HG02588 (cell line): Measurements from ENCODE around the gene NPAS2.

Source experiments
- ATAC-seq: cut with Tn5 transposase; IDR thresholded peaks from one replicate; pipeline ENCODE4 v1.9.1; 2021; ENCODE audit warnings: mild to moderate bottlenecking, moderate library complexity; ENCODE audit not compliant: unreplicated experiment

NPAS2 gene

DNA sequence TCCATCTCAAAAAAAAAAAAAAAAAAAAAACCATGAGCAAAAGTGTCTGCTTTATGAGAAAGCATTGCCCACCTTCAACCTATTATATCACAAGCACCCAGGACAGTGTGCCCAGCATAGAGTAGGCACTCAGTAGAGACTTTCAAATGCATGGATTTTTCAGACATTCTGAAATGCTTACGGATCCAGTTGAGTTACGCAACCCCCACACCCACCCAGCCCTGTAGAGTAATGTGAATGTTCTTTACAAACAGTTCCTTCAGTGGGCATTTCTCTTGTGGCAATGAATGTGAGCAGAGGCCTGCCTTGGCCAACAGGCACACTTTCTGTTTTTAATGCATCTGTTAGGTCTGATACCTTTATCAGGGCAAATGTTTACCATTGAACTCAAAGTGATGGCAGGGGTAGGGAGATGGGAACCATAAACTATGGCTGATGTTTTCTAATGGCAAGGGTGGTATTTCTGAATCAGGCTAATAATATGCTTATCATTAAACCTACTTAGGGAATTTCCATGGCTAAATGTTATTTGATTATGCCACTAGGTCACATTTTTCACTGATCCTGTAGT lies 117.1 kb downstream of the NPAS2 start:
- no peak for ATAC-seq

DNA sequence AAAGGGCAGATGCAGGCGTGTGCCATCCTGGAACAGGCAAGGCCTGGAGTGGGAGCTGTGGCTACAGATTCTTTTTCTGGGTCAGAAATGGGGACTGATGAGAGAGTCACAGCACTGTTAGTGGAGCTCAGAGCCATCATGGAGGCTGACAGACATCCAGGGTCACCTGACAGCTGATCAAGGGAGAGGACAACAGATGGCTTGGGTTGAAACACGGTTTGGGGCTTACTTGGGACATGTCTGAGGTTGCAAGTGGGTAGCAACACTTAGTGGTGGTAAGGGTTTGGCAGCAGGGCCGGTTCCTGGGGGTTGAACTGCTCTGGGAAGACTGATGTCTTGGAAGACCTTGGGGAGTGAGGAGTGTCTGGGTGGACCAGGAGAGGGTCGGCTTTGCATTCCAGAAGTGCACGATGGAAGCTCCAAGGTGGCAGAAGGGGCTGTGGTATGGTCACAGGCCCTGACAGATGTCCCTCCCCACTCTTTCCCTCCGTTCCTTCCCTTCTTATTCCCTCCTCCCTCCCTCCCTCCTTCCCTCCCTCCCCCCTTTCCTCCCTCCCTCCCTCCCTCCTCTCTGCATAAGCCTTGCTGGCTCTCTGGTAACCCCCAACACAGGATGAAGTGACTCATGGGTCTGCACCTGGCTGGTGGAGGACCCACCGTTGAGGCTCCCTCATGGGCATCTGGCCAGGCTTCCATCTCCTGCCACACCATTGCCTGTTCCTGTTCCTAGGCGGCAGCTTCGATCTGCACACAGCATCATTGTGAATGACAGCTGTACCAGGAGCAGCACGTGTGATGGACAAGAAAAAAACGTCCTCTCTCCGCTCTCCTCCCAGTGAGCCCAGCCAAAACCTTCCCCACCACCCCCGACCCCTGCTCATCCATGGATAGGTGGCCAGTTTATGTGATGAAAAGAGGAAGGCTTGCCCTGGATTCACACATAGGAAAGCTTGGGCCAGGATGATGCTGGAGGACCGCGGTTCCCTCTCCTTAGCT lies 118.4 kb downstream of the NPAS2 start:
- ATAC-seq, result no peak

DNA sequence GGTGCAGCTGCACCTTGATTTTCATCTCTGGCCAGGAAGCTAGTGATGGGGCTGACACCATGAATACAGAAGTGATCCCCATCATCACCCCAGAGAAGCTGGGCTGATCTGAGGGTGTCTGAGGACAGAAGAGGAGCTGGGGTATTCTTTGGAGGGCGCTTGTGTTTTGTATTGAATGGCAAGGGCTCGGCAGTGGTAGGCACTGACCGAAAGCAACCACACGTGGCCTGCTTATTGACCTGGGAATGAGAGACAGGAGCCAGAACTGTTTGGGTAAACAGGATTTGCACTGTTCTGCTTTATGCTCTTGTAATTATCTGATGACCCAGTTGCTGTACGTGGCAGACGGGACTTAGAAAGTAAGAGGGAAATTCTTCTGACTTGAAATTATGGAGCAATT lies 119.5 kb downstream of the NPAS2 start:
- ATAC-seq, result no peak

DNA sequence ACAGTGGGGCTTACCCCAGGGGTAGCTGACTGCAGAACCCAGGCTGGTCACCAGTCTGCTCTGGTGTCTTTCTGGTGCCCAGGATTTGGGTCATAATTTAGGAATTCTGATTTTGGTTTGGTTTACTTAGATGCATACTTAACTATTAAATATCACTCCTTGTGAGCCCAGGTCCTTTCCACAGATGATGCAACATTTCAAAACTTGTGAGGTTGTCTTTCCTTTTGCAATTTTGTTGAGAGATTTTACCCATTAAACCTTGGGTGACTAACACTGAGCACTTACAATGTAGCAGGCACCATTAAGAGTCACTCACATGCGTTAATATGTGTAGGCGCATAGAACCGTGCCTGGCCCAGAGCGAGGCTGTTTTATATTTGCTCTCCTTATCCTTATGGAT lies 120.3 kb downstream of the NPAS2 start:
- ATAC-seq, result no peak

DNA sequence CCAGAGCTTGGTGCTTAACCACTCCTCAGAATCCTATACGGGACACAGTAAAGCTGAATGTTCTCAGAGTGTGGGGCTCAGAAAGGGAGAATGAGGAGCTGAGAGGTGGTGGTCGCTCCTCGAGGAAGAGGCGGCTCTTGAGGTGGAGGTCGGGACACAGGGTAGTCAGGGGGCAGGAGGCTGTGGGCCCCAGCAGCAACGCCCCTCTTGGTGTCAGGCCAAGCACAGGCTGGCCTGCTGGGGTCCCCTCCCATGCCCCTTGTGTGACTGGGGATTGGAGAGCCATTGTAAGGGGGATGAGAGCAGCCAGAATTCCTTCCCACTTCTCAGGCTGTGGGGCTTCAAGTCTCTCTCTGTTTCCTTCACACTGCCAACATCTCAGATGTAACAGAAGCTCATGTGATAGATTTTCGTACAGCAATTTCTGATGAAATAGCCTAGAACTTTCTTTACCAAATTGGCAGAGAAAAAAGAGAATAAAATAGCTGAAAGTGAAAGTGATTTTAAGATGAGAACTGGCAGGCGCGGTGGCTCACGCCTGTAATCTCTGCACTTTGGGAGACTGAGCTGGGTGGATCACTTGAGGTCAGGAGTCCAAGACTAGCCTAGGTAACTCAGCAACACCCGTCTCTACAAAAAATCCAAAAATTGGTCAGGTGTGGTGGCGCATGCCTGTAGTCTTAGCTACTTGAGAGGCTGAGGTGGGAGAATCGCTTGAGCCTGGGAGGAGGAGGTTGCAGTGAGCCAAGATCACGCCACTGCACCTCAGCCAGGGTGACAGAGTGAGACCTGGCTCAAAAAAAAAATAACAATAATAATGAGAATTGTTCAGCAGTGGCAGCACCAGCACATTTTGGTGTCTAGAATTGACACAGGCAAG lies 121.1 kb downstream of the NPAS2 start:
- ATAC-seq, result no peak

DNA sequence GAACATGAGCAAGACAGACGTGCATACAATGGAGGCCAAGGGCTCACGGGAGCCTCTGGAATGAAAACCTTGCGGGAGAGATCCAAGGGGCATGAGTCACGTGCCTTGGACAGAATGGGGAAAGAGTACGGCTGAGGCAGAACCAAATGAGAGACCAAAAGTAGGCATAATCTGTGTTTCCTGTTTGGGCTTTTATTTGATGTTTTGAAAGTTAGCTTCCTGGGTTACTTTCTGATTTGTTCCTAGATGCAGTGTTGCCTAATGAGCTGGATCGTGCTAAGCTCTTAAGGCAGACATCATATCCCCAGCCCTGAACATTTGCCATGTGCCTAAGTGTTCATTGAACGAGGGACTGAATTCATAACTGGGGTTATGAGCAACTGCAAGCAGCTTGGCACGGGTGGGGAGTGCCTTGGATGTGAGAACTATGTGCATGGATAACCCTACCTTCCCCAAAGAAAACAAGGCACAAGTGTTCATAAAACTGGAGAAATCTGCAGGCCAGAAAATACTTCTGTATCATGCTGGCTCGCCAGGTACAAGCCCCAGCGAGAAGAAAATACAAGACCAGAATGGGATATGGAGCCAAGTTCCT lies 121.8 kb downstream of the NPAS2 start:
- ATAC-seq, result no peak

DNA sequence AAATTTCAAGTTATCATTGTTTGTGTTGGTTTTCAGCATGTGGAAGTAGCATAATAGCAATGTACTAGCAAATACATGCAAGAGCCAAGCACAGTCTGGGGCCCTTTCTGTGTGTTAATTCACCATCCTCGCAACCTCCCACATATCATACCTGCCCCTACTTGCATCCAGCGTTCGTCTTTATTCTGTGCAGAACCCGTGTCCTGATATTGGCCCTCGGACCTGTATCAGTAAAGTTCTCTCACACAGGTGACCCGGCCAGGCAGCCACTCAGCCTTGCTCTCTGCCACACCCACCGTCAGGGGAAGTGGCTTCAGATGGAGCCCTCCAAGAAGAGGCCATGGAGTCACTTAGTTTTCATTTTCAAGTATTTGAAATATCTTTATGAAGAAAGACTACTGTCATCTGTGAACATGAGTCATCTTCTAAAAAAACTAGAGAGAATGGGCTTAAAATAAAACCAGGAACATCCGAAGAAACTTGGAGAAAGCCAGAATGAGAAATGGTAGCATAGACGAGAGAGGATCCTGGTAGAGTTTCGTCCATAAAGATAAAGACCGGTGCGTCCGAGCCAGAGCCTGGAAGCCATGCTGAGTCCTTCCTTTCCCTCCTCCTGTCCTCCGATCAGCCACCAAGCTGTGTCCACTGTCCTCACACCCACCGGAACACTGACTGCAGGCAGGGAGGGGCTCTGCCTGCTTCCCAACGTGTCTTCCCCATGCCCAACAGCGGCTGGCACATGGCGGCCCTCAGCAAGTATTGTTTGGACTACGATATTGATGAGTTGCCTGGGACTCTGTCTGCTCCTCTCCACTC lies 124.9 kb downstream of the NPAS2 start:
- ATAC-seq, result no peak

DNA sequence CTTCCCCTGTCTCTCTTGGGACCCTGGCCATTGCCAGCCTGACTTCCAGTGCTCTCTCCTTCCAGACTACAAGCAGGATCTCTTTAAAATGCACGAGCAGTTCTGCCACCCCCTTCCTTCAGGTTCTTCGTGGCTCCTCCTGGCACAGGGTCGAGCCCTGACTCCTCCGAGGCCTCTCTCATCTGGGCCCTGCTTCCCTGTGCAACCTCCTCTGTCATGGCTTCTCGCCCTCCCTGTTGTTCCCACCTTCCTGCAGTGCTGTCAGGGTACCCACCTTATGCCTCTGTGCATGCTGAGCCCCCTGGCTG lies 125.4 kb downstream of the NPAS2 start:
- no peak for ATAC-seq

DNA sequence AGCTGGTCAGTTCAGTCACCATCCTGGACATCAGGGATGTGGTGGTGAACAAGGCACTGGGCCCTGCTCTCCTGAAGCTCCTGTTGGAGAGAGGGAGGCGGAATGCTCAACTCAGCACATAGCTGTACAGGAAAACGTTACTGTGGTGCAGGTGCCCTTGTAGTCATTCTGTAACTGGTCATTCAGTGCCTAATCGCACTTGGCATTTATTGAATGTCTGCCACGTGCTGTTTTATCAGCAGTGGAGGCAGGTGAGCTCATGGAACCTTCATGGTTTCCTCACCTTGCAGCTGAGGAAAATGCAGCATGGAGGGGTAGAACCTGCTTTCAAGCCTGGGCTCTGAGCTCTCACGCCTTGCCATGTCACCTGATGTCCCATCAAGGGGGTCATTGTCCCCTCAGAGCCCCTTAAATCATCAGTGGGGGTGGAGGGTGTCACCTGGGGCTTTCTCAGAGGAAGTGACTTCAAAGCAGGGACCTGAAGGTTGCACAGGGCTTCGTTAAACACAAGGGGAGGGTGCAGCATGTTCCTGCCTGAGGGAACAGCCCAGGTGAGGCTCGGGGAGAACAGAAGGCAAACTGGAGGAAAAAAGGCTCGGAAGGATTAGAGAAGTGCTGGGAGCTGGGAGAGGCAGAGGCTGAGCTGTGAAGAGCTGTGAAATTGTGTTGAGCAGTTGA lies 126.1 kb downstream of the NPAS2 start:
- ATAC-seq, result no peak

DNA sequence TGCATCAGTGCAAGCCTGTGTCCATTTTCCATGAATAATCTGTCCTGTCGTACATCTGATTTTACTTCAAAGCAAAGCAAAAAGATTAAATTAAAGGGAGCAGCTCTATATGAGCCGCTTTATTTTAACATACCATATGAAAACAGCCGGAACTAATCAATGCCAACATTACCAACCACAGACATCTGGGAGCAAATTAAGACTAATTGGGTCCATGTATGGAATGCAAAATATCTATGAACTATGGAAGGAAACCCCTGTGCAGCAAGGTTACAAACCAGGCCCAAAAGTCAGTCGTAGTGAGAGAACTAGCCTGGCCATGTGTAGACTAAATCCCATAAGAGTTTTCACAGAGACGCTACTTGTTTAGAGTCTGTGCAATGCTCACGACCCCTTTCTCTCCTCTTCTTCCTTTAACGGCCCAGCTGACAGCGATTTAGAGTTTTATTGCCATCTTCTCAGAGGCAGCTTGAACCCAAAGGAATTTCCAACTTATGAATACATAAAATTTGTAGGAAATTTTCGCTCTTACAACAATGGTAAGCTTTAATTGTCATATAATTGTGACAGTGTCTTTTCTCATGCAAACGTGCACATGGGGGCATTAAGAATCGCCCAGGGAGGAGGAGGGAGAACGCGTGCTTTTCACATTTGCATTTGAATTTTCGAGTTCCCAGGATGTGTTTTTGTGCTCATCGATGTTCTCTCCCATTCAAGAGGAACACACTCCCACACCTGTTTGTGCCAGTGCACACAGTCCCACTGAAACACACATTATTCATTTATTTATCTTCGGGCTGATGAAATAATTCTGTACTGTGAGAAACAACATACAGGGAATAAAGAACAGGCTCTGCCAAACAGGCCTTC lies 129.2 kb downstream of the NPAS2 start:
- no peak for ATAC-seq

DNA sequence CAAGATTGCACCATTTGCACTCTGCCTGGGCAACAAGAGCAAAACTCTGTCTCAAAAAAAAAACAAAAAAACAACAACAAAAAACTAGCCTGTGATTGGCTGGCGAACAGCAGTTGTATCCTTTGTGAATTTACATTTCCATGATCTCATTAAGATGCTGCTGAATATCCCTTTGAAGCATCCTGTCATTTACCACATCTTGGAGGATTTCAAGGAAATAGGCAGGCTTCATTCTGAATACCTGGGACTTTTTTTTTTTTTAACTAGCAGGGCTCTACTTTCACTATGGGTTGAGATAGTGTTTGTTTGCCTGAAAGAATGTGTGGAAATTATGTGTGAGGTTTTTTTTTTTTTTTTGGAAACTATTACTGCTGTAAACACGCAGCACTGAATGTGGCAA lies 132.6 kb downstream of the NPAS2 start:
- no peak for ATAC-seq

DNA sequence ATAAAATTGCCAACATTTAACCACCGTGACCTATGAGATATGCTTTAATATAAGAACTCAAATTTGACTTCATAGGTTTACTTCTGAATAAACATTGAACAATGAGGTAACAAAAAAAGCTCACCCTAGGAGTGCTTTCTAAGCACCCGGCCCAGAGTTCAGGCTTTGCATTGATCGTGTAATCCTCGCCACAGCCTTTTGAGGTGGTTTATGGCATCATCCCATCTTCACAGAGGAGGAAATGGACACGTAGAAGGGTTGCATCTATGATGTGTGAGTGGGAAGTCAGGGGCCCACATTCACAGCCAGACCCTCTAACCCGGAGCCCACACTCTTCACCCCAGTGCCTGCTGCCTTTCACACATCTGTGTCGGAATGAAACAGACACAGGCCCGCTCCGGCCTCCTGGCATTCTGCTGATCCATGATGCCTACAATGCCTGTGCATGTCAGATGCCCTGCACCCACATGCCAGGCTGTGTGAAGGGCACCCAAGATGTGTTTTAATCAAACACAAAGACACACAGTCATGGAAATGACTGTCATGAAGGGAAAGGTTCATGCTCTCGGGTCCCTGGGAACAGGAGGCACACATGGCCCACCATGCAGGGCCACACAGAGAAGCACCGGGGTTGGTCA lies 133.6 kb downstream of the NPAS2 start:
- no peak for ATAC-seq

DNA sequence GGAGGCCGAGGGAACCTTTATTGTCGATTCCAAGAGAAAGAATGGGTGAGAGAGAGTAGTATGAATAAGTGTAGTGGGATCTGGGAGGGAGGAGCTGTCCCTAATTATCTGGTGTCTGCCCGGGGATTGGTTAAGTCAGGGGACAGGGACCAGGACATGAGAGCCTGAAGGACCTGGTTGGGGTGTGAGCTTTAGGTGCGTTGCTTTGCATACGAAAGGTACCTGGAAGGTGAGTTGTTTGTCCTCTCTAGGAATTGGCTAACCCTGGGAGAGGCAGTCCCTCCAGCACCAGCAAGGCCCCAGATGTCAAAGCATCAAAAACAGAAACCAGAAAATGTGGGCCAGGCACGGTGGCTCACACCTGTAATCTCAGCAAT lies 134.1 kb downstream of the NPAS2 start:
- no peak for ATAC-seq

DNA sequence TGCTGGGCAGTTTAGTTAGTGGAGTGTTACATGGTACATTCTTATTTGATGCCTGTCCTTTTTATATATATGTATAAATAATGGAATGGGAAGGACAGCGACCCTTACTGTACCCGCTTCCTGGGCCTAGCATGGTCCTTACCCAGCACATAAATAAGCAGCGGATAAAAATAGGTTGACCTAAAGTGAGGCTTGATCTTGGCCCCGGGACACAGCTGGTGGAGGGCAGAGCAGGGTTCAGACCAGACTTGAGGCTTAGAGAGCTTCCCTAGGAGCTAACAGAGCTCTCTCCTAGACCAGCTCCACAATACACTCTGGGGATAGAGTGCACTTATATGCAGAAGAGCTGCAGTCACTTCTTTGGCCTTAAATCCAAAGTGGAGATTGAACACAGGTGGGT lies 135.3 kb downstream of the NPAS2 start:
- ATAC-seq, result no peak

DNA sequence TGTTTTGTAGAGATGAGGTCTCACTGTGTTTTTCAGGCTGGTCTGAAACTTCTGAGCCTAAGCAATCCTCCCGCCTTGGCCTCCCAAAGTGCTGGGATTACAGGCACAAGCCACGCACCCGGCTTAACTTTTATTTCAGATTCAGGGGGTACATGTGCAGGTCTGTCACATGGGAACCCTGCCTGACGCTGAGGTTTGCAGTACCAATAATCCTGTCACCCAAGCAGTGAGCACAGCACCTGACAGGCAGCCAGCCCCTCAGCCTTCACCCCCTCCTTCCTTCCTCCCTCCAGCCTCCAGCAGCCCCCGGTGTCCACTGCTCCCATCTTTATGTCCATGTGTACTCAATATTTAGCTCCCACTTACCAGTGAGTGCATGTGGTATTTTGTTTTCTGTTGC lies 136.1 kb downstream of the NPAS2 start:
- no peak for ATAC-seq

DNA sequence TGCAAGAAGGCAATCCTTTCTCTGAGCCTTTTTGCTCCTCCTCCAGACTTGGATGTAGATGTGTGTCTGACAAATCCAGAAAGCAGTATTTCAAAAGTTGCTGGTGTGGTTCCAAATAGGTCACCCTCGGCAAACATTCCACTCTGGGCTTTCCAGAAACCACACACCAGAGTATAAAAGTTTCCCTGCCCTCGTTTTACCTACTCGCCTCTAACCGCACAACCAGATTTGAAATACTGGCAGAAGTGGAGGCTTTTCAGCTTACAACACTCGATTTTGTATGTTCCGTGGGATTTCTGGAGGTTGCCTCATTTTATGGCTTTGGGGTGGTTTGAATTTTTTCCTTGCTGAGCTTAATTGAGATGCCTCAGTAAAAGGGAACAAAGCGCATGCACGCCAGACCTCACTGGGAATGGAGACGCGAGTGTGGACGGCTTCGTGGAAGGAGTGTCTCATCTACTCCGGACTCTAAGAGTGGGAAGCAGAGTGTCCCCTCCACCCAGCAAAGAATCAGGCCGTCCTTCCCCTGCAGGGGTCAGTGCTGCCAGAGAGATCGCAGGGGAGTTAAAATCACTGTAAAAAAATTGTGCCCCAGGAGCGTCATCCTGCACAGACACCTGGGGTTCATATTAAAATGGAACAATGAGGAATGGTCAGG lies 138.2 kb downstream of the NPAS2 start:
- ATAC-seq, result no peak

DNA sequence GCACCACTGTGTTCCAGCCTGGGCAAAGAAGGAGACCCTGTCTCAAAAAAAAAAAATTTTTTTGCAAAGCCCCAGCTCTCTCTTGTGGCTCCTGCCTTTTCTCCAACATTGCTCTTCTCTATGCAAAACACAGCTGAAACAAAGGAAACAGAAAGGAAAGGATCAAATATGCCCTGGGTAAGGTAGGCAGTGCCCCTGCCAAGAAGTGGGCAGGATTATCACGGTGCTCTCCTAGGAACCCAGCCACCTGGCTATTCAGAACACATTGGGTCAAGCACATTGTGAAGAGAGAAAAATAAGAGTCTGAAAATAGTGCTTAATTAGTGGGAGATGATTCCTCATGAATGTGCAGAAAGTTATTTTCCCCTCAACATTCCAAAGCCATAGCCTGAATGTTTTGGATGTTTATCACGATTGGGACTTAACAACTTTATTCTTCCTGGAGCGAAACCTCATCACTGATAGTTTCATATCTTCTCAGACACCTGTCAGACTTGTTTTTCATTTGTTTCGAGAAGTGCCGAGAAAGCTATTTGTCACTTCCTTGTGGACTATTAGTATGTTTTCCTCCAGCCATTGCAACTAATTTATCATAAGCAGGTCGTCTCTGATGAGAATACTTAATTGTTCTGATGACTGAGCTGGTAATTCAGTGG lies 139.4 kb downstream of the NPAS2 start:
- ATAC-seq, result no peak
